ENCODE measurements around the gene ARID4A. TPM values are rescaled to one million over a fixed set of nuclear protein-coding genes. Genes with fewer than 3 reads are reported as not detected.
A peak's percentile ranks its signal among the peaks of the same experiment; 100 is the strongest.

The ARID4A gene
- total and polyA plus RNA-seq, 9 of the 15 experiments (the other 6 are each of a cell fraction or from before 2014, with no cell fraction given), result 2.4 to 11.5 (median 8.7) TPM

DNA sequence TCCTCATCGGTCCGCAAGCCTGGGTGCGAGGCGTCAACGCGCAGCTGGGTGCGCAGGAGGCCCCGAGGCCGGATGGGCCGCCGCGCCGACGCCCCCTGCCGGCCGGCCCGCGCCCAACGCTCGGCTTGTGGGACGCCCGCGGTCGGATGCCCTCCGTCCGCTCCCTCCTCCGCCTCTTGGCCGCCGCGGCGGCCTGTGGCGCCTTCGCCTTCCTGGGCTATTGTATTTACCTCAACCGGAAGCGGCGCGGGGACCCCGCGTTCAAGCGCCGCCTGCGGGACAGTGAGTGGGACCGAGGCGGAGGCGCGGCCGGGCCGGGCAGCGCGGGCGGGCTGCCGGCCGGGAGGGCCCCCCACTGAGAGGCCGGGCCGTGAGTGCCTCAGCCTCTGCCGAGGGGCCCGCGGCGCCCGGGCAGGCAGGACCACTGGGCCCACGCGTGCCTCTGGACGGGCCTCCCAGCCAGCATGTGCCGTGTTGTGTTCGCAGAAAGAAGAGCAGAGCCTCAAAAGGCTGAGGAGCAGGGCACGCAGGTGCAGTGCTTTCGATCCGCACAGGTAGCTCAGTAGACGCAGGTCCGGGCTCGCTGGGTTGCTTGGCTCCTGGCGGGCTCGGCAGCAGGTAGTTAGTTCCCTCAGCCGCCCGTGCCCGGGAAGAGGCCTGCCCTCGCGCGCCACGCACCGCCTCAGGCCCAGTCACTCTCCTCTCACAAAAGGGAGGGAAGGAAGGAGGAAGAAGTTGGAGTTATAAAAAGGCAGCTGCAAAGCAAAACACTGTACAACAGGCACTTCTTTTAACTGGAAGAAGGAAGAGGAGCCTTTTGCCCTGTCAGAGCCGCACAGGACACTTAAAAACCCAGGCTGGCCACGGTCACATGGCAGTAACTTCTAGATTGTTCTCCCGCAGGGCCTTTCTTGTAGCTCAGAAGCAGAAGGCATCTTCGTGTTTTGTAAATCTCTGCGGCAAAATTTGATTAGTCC is 97.7 kb downstream of the ARID4A start, which contains the start of gene TOMM20L (continued):
- TF ChIP-seq ZNF134 (CRISPR knock-in tag; conservative IDR thresholded peaks at IDR 0.05) (no peak), TAL1 (IDR thresholded peaks at IDR 0.05) (no peak), CXXC5 (CRISPR knock-in tag; IDR thresholded peaks at IDR 0.05) (peak; percentile 72), NFIC (IDR thresholded peaks at IDR 0.05) (no peak), PHB (CRISPR knock-in tag; IDR thresholded peaks at IDR 0.05) (no peak), ZNF830 (CRISPR knock-in tag; IDR thresholded peaks at IDR 0.05) (no peak), TAF15 (IDR thresholded peaks at IDR 0.05; ENCODE audit: low read depth, low read length) (no peak), ZNF140 (CRISPR knock-in tag; IDR thresholded peaks at IDR 0.05) (no peak), RBFOX2 (IDR thresholded peaks at IDR 0.05; ENCODE audit: low read depth, low read length) (peak; percentile 65), KAT7 (CRISPR knock-in tag; IDR thresholded peaks at IDR 0.05; ENCODE audit: borderline replicate concordance) (no peak), POLR2G (IDR thresholded peaks at IDR 0.05; ENCODE audit: low read depth, low read length) (peak; percentile 66), ZNF217 (CRISPR knock-in tag; IDR thresholded peaks at IDR 0.05) (no peak), SRSF1 (IDR thresholded peaks at IDR 0.05; ENCODE audit: low read depth, low read length) (no peak), ZNF311 (CRISPR knock-in tag; IDR thresholded peaks at IDR 0.05) (no peak), USF1 (CRISPR knock-in tag; IDR thresholded peaks at IDR 0.05) (no peak), L3MBTL2 (IDR thresholded peaks at IDR 0.05) (peak; percentile 94), ZNF407 (IDR thresholded peaks at IDR 0.05; ENCODE audit: low read depth) (no peak), MYC (IDR thresholded peaks at IDR 0.05; ENCODE audit: low read depth, low read length) (no peak), MYC (CRISPR knock-in tag; IDR thresholded peaks at IDR 0.05; ENCODE audit: borderline replicate concordance, low read depth) (no peak), SMAD1 (IDR thresholded peaks at IDR 0.05; ENCODE audit: low read depth, low read length, partially characterized antibody) (no peak), GABPA (tag; conservative IDR thresholded peaks at IDR 0.05; ENCODE audit: low read depth) (peak; percentile 50)
